Activated CD8-positive, alpha-beta memory T cell treated with anti-CD3 and anti-CD28 coated beads, Interleukin-2, amount 50 U/mL, for 4 hours (primary cell): Measurements from ENCODE around the gene FLYWCH2.

Experiments
- DNase-seq: peaks from one replicate; pipeline ENCODE4 v3.0.0-alpha.2; 2020

Gene FLYWCH2

GRCh38 chr16:2882650-2883457 lies at the start of gene FLYWCH2:
TSS of gene FLYWCH2 (plus strand) at chr16:2883215. CDS start at chr16:2896450, 13,235 bp downstream.
- peak; percentile 100 for DNase-seq

GRCh38 chr16:2833776-2834175 lies 49.2 kb upstream of the FLYWCH2 start:
- no peak for DNase-seq

GRCh38 chr16:2834968-2835367 lies 48.0 kb upstream of the FLYWCH2 start:
- no peak for DNase-seq

- no peak for DNase-seq
These were observed 47.1 kb upstream of the FLYWCH2 start for GRCh38 chr16:2835638-2836493.

- DNase-seq, result no peak
These were observed 46.1 kb upstream of the FLYWCH2 start for GRCh38 chr16:2836646-2837508.

- peak; percentile 62 for DNase-seq
These were observed 44.1 kb upstream of the FLYWCH2 start for GRCh38 chr16:2838928-2839327.

GRCh38 chr16:2839650-2840450 lies 43.2 kb upstream of the FLYWCH2 start:
- DNase-seq, result no peak

GRCh38 chr16:2840914-2841313 lies 42.1 kb upstream of the FLYWCH2 start:
- DNase-seq, result no peak

GRCh38 chr16:2841606-2842339 lies 41.2 kb upstream of the FLYWCH2 start:
- DNase-seq, result no peak

- peak; percentile 67 for DNase-seq
These were observed 40.5 kb upstream of the FLYWCH2 start for GRCh38 chr16:2842340-2843000.

- DNase-seq, result no peak
These were observed 39.5 kb upstream of the FLYWCH2 start for GRCh38 chr16:2843526-2843925.

GRCh38 chr16:2845116-2845515 lies 37.9 kb upstream of the FLYWCH2 start:
- DNase-seq, result no peak

GRCh38 chr16:2846511-2847310 lies 36.3 kb upstream of the FLYWCH2 start:
- DNase-seq, result no peak

- DNase-seq, result no peak
These were observed 33.9 kb upstream of the FLYWCH2 start for GRCh38 chr16:2848933-2849725.

GRCh38 chr16:2852003-2852730 lies 30.8 kb upstream of the FLYWCH2 start:
- DNase-seq, result no peak

- DNase-seq, result no peak
These were observed 30.1 kb upstream of the FLYWCH2 start for GRCh38 chr16:2852731-2853507.

- DNase-seq, result no peak
These were observed 29.4 kb upstream of the FLYWCH2 start for GRCh38 chr16:2853531-2854073.
